ENCODE measurements around the gene DUSP6.

Gene DUSP6, protein sequence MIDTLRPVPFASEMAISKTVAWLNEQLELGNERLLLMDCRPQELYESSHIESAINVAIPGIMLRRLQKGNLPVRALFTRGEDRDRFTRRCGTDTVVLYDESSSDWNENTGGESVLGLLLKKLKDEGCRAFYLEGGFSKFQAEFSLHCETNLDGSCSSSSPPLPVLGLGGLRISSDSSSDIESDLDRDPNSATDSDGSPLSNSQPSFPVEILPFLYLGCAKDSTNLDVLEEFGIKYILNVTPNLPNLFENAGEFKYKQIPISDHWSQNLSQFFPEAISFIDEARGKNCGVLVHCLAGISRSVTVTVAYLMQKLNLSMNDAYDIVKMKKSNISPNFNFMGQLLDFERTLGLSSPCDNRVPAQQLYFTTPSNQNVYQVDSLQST

GRCh38 chr12:89352492-89353187 is at the start of gene DUSP6:
Gene DUSP6 (minus strand): TSS chr12:89352501. CDS start chr12:89352039, 462 bp downstream.
- peak; percentile 90 to 93 for DNase-seq

GRCh38 chr12:89401433-89402058 is 49.2 kb upstream of the DUSP6 start:
- no peak for DNase-seq

GRCh38 chr12:89400415-89400814 is 48.1 kb upstream of the DUSP6 start:
- no peak for DNase-seq

DNA sequence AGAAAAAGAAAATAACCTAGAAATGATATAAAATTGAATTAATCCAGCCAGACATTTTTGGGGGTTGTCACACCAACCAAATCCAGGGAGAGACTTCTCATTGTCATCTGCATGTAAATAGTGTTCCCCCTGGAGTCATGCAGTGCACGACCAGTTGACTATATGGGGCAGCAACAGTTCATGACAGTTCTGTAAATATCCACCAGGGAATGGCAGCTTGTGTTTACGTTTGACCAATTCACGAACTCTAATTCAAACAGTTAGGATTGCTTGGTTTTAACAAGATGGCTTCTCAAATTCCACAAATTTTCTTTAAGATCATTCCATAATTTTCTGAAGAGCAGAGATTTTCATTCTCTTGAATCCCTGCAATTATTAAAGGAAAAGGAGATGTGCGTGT is 43.4 kb upstream of the DUSP6 start:
- DNase-seq: no peak

DNA sequence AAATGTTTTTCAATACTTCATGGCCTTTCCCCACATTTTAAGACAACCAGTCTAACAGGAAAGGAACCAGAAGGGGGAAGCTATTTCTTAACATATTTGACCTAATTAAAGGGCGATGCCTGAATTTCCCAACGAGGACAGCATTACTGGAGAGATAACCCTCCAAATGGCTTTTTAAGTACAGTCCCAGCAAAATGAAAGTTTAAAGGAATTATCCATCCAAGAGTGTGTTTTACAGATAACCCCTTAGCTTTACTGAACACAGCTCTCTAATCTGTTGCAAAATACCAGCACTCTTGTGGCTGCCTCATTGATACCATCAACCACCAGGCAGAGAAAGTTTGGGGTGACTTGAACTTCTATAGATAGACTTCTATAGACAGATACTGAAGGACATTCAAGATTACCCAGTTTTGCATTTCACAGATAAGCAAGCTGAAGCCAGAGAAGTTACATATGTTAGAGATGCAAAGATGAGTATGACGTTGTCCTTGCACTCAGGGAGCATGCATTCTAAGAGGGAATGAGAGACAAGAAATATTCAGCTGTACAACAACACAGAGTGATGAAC is 41.3 kb upstream of the DUSP6 start:
- no peak for DNase-seq

- DNase-seq: no peak
These were observed 40.1 kb upstream of the DUSP6 start for GRCh38 chr12:89392391-89392790.

GRCh38 chr12:89391726-89392336 is 39.5 kb upstream of the DUSP6 start:
- DNase-seq: no peak

DNA sequence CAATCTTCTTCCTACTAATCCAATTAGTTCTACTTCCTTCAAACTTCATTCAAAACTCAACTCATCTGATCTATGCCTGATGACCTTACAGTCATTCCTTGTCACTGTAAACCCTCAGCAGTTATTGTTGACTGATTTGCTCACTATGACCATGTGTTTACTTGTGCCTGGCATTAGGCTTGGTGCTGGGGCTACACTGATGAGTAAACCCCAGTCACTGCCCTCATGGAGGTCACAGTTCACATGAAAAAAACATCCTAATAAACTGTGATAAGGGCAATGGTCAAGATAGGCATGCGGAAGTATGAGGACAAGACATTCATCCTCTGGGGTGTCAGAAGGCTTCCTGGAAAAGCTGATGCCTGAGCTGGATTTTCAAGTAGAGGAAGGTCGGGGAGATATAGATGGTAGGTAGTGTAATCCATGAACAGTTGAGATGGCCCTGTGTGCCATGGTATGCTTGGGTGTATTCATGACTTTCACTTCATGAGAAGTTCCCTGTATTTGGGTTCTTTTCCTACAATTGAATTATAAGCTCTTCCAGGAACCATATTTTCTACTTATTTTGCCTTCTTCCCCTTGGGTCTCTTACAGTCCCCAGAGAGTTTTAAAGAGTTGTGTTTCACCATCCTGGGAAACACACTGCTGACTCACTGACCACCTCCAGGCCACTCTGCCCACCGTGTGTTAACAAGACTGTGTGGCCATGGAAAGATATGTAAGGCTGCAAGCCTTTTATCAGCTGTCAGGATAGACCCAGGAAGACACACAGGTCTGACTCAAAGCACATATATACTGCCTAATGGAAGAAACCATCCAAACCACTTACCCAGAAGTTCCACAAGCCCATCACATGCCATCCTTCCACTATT is 38.7 kb upstream of the DUSP6 start:
- DNase-seq: peak in 1 of 2 donors; percentile 16

DNA sequence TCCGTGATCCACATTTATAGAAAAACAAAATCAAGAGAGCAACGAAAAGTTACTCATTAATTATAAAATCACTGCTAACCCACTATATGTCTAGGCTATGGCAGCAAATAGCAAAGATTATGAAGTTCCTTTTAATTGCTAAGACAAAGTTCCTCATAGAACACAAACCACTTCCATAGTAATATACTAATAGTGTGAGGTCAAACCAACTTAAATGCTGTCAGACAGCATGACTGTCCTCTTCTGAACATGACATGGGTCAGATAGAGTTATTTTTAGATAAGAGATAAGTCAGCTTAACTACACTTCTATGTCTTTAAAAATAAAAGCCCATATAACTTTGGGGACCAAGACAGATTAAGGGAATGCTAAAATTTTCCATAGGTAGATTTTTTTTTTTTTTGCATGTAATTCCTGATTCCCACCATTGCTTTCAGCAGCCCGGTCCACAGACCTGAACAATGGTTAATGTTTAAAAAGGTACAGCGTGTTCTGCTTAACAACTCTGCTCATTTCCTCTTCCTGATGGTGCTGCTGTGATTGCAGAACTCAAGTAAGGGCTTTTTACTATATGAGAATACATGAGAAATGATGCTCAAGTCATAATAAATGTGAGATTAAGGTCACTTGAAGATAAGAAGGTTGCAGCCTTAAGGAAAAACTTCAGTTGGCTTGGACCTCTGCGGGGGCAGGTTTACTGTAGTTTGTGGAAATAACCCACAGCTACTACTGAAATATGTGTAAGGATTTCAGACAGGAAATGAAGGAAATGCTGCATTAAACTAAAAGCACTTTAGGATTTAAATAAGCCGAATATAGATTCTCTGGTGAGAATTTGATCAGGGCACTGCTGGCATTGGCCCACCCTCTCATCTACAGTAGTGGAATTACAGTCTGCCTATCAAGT is 37.7 kb upstream of the DUSP6 start:
- no peak for DNase-seq

DNA sequence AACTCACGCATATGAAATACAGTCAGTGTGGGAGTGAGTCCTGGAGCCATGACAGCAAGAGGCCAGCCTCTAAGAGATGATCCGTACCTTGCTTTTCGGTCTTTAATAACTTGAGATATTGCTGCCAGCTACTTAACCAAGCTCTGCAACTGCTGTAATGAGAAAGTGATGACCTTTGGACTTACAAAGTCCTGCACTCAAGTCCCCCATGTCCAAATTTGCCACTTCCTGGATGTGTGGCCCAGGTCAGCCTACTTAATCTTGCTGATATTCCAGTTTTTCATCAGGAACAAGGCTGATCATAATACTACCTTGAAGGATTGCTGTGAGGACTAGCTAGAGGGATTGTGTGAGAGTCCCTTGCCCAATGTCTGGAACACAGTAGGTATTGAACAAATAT is 33.8 kb upstream of the DUSP6 start:
- DNase-seq: no peak

DNA sequence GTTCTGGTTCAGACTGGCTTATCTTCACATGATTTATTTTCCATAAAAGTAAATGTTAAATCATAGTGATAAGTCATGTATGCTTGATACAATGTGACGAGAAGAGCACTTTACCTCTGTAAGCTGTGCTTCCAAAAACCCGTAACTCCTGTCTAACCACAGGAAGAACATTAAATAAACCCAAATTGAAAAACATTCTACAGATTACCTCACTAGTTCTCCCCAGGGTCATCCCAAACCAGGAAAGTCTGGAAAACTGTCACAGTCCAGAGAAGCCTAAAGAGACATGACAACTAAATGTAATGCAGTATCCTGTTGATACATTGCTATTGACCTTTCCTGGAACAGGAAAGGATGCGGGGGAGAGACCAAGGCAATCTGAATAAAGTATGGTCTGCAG is 32.5 kb upstream of the DUSP6 start:
- no peak for DNase-seq

- DNase-seq: no peak
These were observed 31.9 kb upstream of the DUSP6 start for GRCh38 chr12:89384050-89384758.

GRCh38 chr12:89383235-89384049 is 31.1 kb upstream of the DUSP6 start:
- DNase-seq: no peak

- no peak for DNase-seq
These were observed 30.0 kb upstream of the DUSP6 start for GRCh38 chr12:89382328-89382727.

GRCh38 chr12:89379839-89380467 is 27.7 kb upstream of the DUSP6 start:
- no peak for DNase-seq

DNA sequence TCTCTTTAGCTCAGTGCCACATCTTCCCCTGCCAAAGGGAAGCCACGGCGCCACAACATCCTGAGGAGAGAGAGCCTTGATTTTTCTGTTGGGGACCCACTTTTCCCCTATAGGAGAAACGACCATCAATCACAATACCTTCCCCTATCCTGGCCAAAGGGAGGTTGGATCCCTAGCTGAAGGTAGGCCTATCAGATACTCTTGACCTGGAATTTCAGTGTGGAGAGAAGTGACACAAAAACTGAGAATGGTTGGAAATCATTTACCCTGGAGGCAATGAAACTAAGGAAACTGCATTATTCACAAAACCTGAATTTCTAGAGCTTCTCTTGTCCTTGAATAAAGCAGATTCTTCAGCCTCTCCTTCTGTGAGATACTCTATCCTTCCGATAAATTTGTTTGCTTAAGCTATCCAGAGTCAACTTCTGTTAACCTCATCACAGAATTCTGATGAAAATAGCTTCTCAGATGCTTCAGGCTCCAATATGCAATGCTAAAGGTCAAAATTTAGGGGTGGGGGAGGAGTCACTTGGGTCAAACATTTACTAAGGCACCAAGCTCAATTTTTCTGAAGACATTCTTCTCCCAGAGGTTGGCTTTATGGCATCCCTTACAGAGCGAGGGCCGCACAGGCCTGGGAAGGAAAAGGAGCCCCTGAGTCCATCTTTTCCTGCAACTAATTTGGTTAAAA is 27.0 kb upstream of the DUSP6 start:
- DNase-seq: no peak

DNA sequence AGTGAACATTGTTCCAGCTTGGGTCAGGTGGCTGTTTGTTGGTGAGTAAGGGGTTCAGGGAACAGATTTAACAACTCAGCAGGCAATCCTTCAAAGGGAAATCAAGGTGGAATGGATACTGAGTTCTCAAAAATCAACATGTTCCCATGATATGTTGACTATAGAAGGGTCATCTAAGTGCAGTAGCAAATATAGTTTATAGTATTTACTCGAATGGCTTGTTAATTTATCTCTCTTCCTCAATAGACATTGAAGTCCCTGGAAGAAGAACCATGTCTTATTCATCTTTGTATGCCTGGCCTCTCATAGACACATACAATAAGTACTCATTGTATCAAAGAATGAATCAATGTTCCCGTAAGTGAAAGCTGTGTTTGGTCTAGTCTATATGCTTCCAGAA is 24.5 kb upstream of the DUSP6 start:
- DNase-seq: no peak

DNA sequence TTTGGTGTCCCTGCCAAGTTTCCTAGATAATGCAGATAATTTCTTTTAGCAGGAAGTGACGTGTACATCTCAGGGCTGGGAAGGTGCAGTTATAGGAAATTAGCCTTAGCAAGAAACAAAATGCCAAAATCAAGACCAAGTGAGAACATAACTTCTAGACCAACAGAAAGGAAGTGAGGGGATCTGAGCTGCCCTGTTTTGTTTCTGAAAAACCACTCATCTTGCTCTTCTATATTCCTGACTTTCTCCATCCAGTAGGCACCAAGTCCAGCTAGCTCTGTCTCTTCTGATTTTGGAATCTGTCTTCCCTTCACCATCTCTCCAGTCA is 23.9 kb upstream of the DUSP6 start:
- no peak for DNase-seq
